Spleen (tissue), 11 donors: Measurements from ENCODE around the gene PLEKHB1. TPM values are rescaled to one million over a fixed set of nuclear protein-coding genes. Genes with fewer than 3 reads are reported as not detected.

ENCODE experiments used
- DNase-seq: peaks from one replicate; pipeline ENCODE4 v3.0.0-alpha.2; 2020
- H3K27ac ChIP-seq, 8 donors: fragments of 200-600 bp; sonication (generic) in 7 of 8; 1 replicate in 4 of 8; 2 replicates in 4 of 8; pipeline versions ENCODE4 v1.5.0 to v1.8.0; 2016 to 2021; ENCODE audit warnings: inconsistent platforms in 4 of 8, mild to moderate bottlenecking in 4 of 8, moderate library complexity in 1 of 8
- H3K27me3 ChIP-seq, 7 donors: fragments of 200-600 bp; sonication (generic) in 6 of 7; replicated peaks in 1 of 7; 1 replicate in 4 of 7; 2 replicates in 3 of 7; pipeline versions ENCODE4 v1.5.0 to v1.8.0; 2016 to 2021; ENCODE audit warnings: inconsistent platforms in 3 of 7, mild to moderate bottlenecking in 1 of 7
- H3K36me3 ChIP-seq, 6 donors: fragments of 200-600 bp; sonication (generic) in 5 of 6; 1 replicate in 4 of 6; 2 replicates in 2 of 6; pipeline versions ENCODE4 v1.5.0 to v1.8.0; 2016 to 2021; ENCODE audit warnings: inconsistent platforms in 2 of 6
- H3K4me1 ChIP-seq, 6 donors: fragments of 200-600 bp; sonication (generic) in 5 of 6; 1 replicate in 3 of 6; 2 replicates in 3 of 6; pipeline versions ENCODE4 v1.5.0 to v1.8.0; 2016 to 2021; ENCODE audit warnings: inconsistent platforms in 3 of 6
- H3K4me3 ChIP-seq, 8 donors: fragments of 200-600 bp; sonication (generic) in 7 of 8; 1 replicate in 4 of 8; 2 replicates in 4 of 8; pipeline versions ENCODE4 v1.5.0 to v1.8.0; 2016 to 2021; ENCODE audit warnings: inconsistent platforms in 4 of 8, mild to moderate bottlenecking in 4 of 8, moderate library complexity in 2 of 8
- H3K9me3 ChIP-seq, 8 donors: fragments of 200-600 bp; sonication (generic) in 7 of 8; 1 replicate in 4 of 8; 2 replicates in 4 of 8; pipeline versions ENCODE4 v1.5.0 to v1.8.0; 2016 to 2021; ENCODE audit warnings: inconsistent platforms in 4 of 8
- POLR2A ChIP-seq, 3 donors: fragments of 450-650 bp; IDR thresholded peaks; one replicate each; pipeline ENCODE4 v1.5.1; 2017; ENCODE audit warnings: antibody characterized with exemption in 3 of 3, mild to moderate bottlenecking in 1 of 3
- POLR2AphosphoS5 ChIP-seq, 3 donors: sonication (generic); formaldehyde crosslinking; IDR thresholded peaks; one replicate each; pipeline ENCODE4 v1.5.1; 2017; ENCODE audit warnings: antibody characterized with exemption in 3 of 3
- WGBS, 5 donors: extraction: QIAGEN DNeasy Blood & Tissue Kit in 3 of 5; methylation state at CpG; one replicate each; pipeline versions ENCODE4 v1.1.5 to v1.1.7; 2013 to 2018; 5-methylcytosine and 5-hydroxymethylcytosine counted together
- intact Hi-C: fragments of 100-400 bp; cut with DNase I; formaldehyde crosslinking; loops from one replicate; pipeline ENCODE4 v1.15.0; 2023; ENCODE audit warnings: low total_unique reads
- polyA plus RNA-seq, 3 donors: library from polyadenylated mRNA; stranded (reverse); fragments of 200-250 nt; gene quantifications; one replicate each; pipeline ENCODE4 v1.2.1, GENCODE V29; 2013
- total RNA-seq, 7 donors: library from RNA; depleted of rRNA in 3 of 7; stranded (reverse); fragments of >200 nt in 3 of 7; fragmentation: NEBNext Ultra II Directional in 4 of 7; extraction: Animal tissue kit (Norgen Biotek cat#: 25700) in 4 of 7; gene quantifications; one replicate each; pipeline versions ENCODE4 v1.1.0 to v1.2.1, GENCODE V29; 2016 to 2021
- TF ChIP-seq, protein P1 (sequence below), 11 experiments: fragments of 200-600 bp in 7 of 11; fragments of 450-650 bp in 4 of 11; sonication (generic) in 4 of 11; IDR thresholded peaks in 8 of 11; conservative IDR thresholded peaks in 3 of 11; 1 replicate in 7 of 11; 2 replicates in 4 of 11; pipeline versions ENCODE4 v1.4.0 to v1.8.0; 2016 to 2021; ENCODE audit warnings: antibody characterized with exemption in 11 of 11, inconsistent platforms in 4 of 11, mild to moderate bottlenecking in 1 of 11
- donor health status: healthy with polysubstance abuse.
- donor health status: DM: no; HTN: no; CAD: no; lungs with moderate emphysema.
- donor health status: DM: no; HTN: no; CAD: no.
- donor health status: Bipolar disorder and iron deficiency.
- donor health status: healthy.
- donor health status: DM: no; HTN: no; CAD: no.
- donor health status: DM: yes; HTN: yes; CAD: no.

The PLEKHB1 gene
- total and polyA plus RNA-seq, 10 donors, result 2.0 to 12.3 (median 7.5) TPM

DNA sequence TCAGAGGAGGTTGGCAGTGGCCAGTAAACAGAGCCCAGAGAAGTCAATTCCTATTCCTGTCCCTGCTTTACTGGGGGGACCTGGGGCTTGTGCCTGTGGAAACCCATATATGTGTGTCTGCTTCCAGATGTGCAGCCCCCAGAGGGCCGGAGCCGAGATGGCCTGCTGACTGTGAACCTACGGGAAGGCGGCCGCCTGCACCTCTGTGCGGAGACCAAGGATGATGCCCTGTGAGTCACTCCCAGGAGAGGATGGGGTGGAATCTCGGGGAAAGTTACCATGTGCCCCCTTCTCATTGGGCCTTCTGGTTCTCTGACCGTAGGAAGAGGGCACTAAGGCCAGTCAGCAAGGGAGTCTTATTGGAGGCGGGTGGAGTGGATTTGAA is 5.3 kb downstream of the PLEKHB1 start:
- H3K4me1 ChIP-seq, result peaks cover 0 to 17% (median 11%) of the 10 kb centered on the region in 6 donors
- no peaks in the 10 kb centered on the region for H3K36me3 ChIP-seq
- no peak overlapping the region for H3K4me3 ChIP-seq
- no peaks in the 10 kb centered on the region for H3K9me3 ChIP-seq
- WGBS, 5 donors, result 91 to 97% (median 93%) methylated on average over 9 of the region's 9 CpGs
- intact Hi-C loops, result no loop called here
- TF ChIP-seq POLR2A (IDR thresholded peaks at IDR 0.05), result no peak
- no peak for TF ChIP-seq POLR2AphosphoS5 (IDR thresholded peaks at IDR 0.05)
- TF ChIP-seq, protein P1, sequence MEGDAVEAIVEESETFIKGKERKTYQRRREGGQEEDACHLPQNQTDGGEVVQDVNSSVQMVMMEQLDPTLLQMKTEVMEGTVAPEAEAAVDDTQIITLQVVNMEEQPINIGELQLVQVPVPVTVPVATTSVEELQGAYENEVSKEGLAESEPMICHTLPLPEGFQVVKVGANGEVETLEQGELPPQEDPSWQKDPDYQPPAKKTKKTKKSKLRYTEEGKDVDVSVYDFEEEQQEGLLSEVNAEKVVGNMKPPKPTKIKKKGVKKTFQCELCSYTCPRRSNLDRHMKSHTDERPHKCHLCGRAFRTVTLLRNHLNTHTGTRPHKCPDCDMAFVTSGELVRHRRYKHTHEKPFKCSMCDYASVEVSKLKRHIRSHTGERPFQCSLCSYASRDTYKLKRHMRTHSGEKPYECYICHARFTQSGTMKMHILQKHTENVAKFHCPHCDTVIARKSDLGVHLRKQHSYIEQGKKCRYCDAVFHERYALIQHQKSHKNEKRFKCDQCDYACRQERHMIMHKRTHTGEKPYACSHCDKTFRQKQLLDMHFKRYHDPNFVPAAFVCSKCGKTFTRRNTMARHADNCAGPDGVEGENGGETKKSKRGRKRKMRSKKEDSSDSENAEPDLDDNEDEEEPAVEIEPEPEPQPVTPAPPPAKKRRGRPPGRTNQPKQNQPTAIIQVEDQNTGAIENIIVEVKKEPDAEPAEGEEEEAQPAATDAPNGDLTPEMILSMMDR (IDR thresholded peaks at IDR 0.05 in 8 of 11, conservative IDR thresholded peaks at IDR 0.05 in 3 of 11), result no peak
- no peaks in the 10 kb centered on the region for H3K27me3 ChIP-seq
- H3K27ac ChIP-seq, result no peak overlapping the region
- DNase-seq, result no peak

DNA sequence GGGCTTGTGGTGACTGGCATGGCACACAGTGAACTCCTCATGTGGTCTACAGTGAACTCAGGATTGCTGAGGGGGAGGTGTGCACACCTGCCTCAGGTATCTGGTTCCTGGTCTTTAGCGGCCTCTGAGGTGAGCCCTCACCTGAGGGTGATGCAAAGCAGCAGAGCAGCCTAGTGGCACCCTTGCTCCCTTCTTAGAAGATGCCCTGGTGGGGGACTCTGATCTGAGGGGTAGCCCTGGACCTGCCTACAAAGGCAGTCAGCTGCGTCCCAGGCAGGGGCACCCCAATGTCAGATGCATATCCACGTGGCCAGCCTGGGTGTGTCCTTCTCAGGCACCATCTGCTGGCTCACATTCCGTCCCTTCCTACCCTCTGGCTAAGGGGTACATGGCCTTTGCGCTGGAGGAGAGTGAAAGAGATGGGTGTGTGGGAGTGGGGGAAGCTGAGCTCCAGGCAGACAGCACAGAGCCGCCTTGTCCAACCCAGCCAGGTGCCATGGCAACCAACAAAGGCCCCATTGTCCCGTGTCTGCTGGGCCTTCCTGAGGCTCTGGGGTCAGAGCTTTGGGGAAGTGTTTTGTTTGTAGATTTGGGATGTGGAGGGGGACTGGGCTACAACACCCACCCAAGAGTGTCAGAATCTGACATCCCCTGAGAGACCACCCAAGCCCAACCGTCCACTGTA is 5.8 kb downstream of the PLEKHB1 start:
- no peaks in the 10 kb centered on the region for H3K9me3 ChIP-seq
- H3K4me3 ChIP-seq, result no peak overlapping the region
- TF ChIP-seq POLR2A (IDR thresholded peaks at IDR 0.05) (no peak), POLR2AphosphoS5 (IDR thresholded peaks at IDR 0.05) (no peak)
- TF ChIP-seq, protein P1 (IDR thresholded peaks at IDR 0.05 in 8 of 11, conservative IDR thresholded peaks at IDR 0.05 in 3 of 11), result no peak
- peaks cover 0 to 12% (median 9%) of the 10 kb centered on the region in 6 donors for H3K4me1 ChIP-seq
- no peak for DNase-seq
- intact Hi-C loops, result no loop called here
- H3K27me3 ChIP-seq, result no peaks in the 10 kb centered on the region
- H3K36me3 ChIP-seq, result no peaks in the 10 kb centered on the region
- WGBS, 5 donors, result 61 to 81% (median 70%) methylated on average over 7 to 8 of the region's 8 CpGs
- H3K27ac ChIP-seq, result no peak overlapping the region

DNA sequence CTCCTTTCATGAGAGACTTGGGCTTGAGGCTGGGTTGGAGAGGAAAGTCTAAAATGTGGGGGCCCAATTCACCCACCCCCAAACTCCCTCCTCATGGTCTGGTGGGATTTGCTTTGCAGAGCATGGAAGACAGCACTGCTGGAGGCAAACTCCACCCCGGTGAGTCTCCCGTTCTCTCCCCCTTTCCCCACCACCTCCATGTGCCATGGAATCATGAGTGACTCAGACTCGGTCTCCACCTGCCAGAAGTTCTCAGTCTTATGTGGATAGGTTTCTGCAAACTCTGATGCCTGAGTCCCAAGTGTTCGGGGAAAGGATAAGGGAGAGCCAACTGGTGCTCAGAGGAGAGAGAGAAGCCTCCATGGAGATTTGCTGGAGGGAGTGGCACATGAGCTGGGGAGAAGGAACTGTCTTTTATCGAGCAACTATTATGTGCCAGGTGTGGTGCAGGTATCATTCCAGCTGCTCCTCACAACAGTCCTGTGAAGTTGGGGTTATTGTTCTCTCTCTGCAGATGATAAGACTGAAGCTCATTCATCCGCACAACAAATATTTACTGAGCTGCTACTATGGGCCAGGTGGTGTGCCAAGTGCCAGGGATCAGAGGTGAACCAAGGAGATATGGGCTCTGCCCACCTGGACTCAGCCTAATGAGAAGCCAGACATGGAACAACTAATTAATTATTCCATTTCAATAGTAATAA is 6.6 kb downstream of the PLEKHB1 start:
- TF ChIP-seq POLR2A (IDR thresholded peaks at IDR 0.05), result no peak
- TF ChIP-seq, protein P1 (IDR thresholded peaks at IDR 0.05 in 8 of 11, conservative IDR thresholded peaks at IDR 0.05 in 3 of 11), result no peak
- Histone ChIP-seq H3K27ac (no peak overlapping the region), H3K4me3 (no peak overlapping the region), H3K36me3 (no peaks in the 10 kb centered on the region), H3K27me3 (no peaks in the 10 kb centered on the region), H3K4me1 (peaks cover 0 to 3% (median 1%) of the 10 kb centered on the region in 6 donors), H3K9me3 (no peaks in the 10 kb centered on the region)
- WGBS, 5 donors, result 85 to 96% (median 91%) methylated on average over 6 of the region's 6 CpGs
- no peak for DNase-seq
- intact Hi-C loops, result no loop called here

DNA sequence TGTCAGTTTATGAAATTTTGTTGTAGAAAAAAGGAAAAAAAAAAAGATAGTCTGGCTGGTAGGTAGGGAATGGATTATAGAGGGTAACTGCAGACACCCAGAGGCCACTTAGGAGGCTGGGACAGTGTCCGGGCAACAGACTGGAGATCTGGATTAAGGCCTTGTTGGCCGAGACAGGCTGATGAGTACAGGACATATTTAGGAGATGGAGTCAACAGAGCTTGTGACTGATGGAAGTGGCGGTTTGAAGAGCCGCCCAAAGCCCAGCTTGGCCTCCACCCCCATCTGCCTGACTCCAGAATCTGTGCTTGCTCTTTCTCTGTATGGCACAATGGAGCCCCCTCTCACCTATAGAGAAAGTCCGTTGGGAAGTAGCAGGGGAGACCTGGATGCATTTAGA is 7.6 kb downstream of the PLEKHB1 start:
- 85 to 93% (median 90%) methylated on average over 5 of the region's 5 CpGs for WGBS, 5 donors
- Histone ChIP-seq H3K36me3 (no peaks in the 10 kb centered on the region), H3K4me1 (no peaks in the 10 kb centered on the region), H3K27ac (no peak overlapping the region), H3K9me3 (no peaks in the 10 kb centered on the region), H3K27me3 (no peaks in the 10 kb centered on the region), H3K4me3 (no peak overlapping the region)
- intact Hi-C loops, result no loop called here
- DNase-seq, result no peak
- TF ChIP-seq POLR2AphosphoS5 (IDR thresholded peaks at IDR 0.05) (no peak), POLR2A (IDR thresholded peaks at IDR 0.05) (no peak)
- TF ChIP-seq, protein P1 (IDR thresholded peaks at IDR 0.05 in 8 of 11, conservative IDR thresholded peaks at IDR 0.05 in 3 of 11), result no peak
